CD14-positive monocyte (primary cell): ENCODE measurements around the gene MAN2B2. TPM values are rescaled to one million over a fixed set of nuclear protein-coding genes. Genes with fewer than 3 reads are reported as not detected.

Source experiments
- DNase-seq, 3 donors: peaks; one replicate each; pipeline ENCODE4 v3.0.0-alpha.2; 2011 to 2022
- H2AFZ ChIP-seq: 2 replicates; pipeline ENCODE4 v1.6.0; 2012; ENCODE audit warnings: mild to moderate bottlenecking, low read depth, low read length, inconsistent platforms; ENCODE audit not compliant: insufficient read depth, poor library complexity, severe bottlenecking
- H3K27ac ChIP-seq, 2 donors: 1 replicate in 1 of 2; 2 replicates in 1 of 2; pipeline ENCODE4 v1.5.1; 2012 to 2013; ENCODE audit warnings: low read length in 2 of 2, control low read depth in 1 of 2, inconsistent platforms in 1 of 2, low read depth in 1 of 2, mild to moderate bottlenecking in 1 of 2
- H3K27me3 ChIP-seq, 2 donors: one replicate each; pipeline versions ENCODE4 v1.6.0 to v1.6.1; 2011 to 2013; ENCODE audit warnings: low read length in 2 of 2; ENCODE audit not compliant: control insufficient read depth in 2 of 2, insufficient read depth in 2 of 2
- H3K36me3 ChIP-seq, 2 donors: replicated peaks in 1 of 2; 1 replicate in 1 of 2; 2 replicates in 1 of 2; pipeline versions ENCODE4 v1.5.1 to v1.6.1; 2012 to 2013; ENCODE audit warnings: low read length in 2 of 2, control low read depth in 1 of 2, inconsistent platforms in 1 of 2, mild to moderate bottlenecking in 1 of 2; ENCODE audit not compliant: insufficient read depth in 2 of 2, control insufficient read depth in 1 of 2
- H3K4me1 ChIP-seq, 2 donors: 1 replicate in 1 of 2; 2 replicates in 1 of 2; pipeline versions ENCODE4 v1.5.1 to v1.6.1; 2012 to 2013; ENCODE audit warnings: low read length in 2 of 2, control low read depth in 1 of 2, inconsistent platforms in 1 of 2, mild to moderate bottlenecking in 1 of 2, moderate library complexity in 1 of 2; ENCODE audit not compliant: insufficient read depth in 2 of 2, control insufficient read depth in 1 of 2
- H3K4me2 ChIP-seq: replicated peaks from 2 replicates; pipeline ENCODE3; 2012; ENCODE audit warnings: low read length, moderate library complexity, mild to moderate bottlenecking; ENCODE audit not compliant: poor library complexity, severe bottlenecking; ENCODE audit errors: extremely low read depth
- H3K4me3 ChIP-seq, 3 experiments: fragments of 200-600 bp in 1 of 3; sonication (generic) in 1 of 3; replicated peaks in 1 of 3; 1 replicate in 2 of 3; 2 replicates in 1 of 3; pipeline ENCODE4 v1.5.1; 2011 to 2013; ENCODE audit warnings: low read length in 3 of 3, mild to moderate bottlenecking in 3 of 3, control low read depth in 2 of 3, low read depth in 2 of 3, inconsistent platforms in 1 of 3, moderate library complexity in 1 of 3
- H3K79me2 ChIP-seq: 2 replicates; pipeline ENCODE4 v1.6.0; 2012; ENCODE audit warnings: mild to moderate bottlenecking, control low read depth, inconsistent platforms, low read length, moderate library complexity; ENCODE audit not compliant: insufficient read depth
- H3K9ac ChIP-seq: 2 replicates; pipeline ENCODE4 v1.6.0; 2017; ENCODE audit warnings: low read length, mild to moderate bottlenecking; ENCODE audit not compliant: insufficient read depth, poor library complexity, severe bottlenecking
- H3K9me3 ChIP-seq, 2 donors: replicated peaks in 1 of 2; 1 replicate in 1 of 2; 2 replicates in 1 of 2; pipeline versions ENCODE4 v1.5.1 to v1.6.1; 2012 to 2013; ENCODE audit warnings: low read length in 2 of 2, control low read depth in 1 of 2; ENCODE audit not compliant: control insufficient read depth in 1 of 2, insufficient read depth in 1 of 2
- H4K20me1 ChIP-seq: 2 replicates; pipeline ENCODE4 v1.6.0; 2012; ENCODE audit warnings: mild to moderate bottlenecking, low read length, control low read depth, moderate library complexity; ENCODE audit not compliant: insufficient read depth
- H3K27ac Mint-ChIP-seq, 7 donors: one replicate each; pipeline ENCODE4 v1.8.0; 2020; ENCODE audit warnings: mild to moderate bottlenecking in 7 of 7, mixed read lengths in 7 of 7, moderate library complexity in 6 of 7, inconsistent platforms in 2 of 7
- H3K27me3 Mint-ChIP-seq, 3 donors: one replicate each; pipeline ENCODE4 v1.8.0; 2021 to 2022; ENCODE audit warnings: low read depth in 3 of 3, mild to moderate bottlenecking in 3 of 3, mixed read lengths in 3 of 3, moderate library complexity in 3 of 3, inconsistent platforms in 1 of 3
- H3K36me3 Mint-ChIP-seq, 2 donors: one replicate each; pipeline ENCODE4 v1.8.0; 2020; ENCODE audit warnings: mixed read lengths in 2 of 2, inconsistent platforms in 1 of 2, mild to moderate bottlenecking in 1 of 2
- H3K4me1 Mint-ChIP-seq: one replicate; pipeline ENCODE4 v1.8.0; 2020; ENCODE audit warnings: mild to moderate bottlenecking, mixed read lengths
- H3K4me3 Mint-ChIP-seq, 2 donors: one replicate each; pipeline ENCODE4 v1.8.0; 2020; ENCODE audit warnings: mild to moderate bottlenecking in 2 of 2, mixed read lengths in 2 of 2, moderate library complexity in 1 of 2
- H3K9me3 Mint-ChIP-seq, 7 donors: one replicate each; pipeline ENCODE4 v1.8.0; 2020 to 2022; ENCODE audit warnings: mixed read lengths in 7 of 7, mild to moderate bottlenecking in 6 of 7, moderate library complexity in 6 of 7, inconsistent platforms in 2 of 7
- WGBS: methylation state at CpG from one replicate; pipeline ENCODE4 v1.1.5; 2013; ENCODE audit warnings: missing lambda C conversion rate; ENCODE audit not compliant: insufficient coverage; 5-methylcytosine and 5-hydroxymethylcytosine counted together
- intact Hi-C, 2 donors: fragments of 100-400 bp; cut with micrococcal nuclease; formaldehyde crosslinking; loops; one replicate each; pipeline versions ENCODE4 v1.15.0 to v1.15.1; 2023
- polyA plus RNA-seq, 3 donors: library from polyadenylated mRNA; depleted of rRNA in 1 of 3; unstranded in 2 of 3; stranded (reverse) in 1 of 3; fragments of 300-500 nt in 2 of 3; fragments of >200 nt in 1 of 3; fragmentation: Illumina TruSeq in 2 of 3; gene quantifications; 1 replicate in 2 of 3; 2 replicates in 1 of 3; pipeline ENCODE4 v1.2.3, GENCODE V29; 2012 to 2021
- TF ChIP-seq, protein P1 (sequence below): fragments of 200-600 bp; IDR thresholded peaks from one replicate; pipeline ENCODE4 v1.8.0; 2022; ENCODE audit warnings: antibody characterized with exemption, mild to moderate bottlenecking

Gene MAN2B2
- polyA plus RNA-seq, 3 donors = 9.6 to 28.4 (median 10.6) TPM

DNA sequence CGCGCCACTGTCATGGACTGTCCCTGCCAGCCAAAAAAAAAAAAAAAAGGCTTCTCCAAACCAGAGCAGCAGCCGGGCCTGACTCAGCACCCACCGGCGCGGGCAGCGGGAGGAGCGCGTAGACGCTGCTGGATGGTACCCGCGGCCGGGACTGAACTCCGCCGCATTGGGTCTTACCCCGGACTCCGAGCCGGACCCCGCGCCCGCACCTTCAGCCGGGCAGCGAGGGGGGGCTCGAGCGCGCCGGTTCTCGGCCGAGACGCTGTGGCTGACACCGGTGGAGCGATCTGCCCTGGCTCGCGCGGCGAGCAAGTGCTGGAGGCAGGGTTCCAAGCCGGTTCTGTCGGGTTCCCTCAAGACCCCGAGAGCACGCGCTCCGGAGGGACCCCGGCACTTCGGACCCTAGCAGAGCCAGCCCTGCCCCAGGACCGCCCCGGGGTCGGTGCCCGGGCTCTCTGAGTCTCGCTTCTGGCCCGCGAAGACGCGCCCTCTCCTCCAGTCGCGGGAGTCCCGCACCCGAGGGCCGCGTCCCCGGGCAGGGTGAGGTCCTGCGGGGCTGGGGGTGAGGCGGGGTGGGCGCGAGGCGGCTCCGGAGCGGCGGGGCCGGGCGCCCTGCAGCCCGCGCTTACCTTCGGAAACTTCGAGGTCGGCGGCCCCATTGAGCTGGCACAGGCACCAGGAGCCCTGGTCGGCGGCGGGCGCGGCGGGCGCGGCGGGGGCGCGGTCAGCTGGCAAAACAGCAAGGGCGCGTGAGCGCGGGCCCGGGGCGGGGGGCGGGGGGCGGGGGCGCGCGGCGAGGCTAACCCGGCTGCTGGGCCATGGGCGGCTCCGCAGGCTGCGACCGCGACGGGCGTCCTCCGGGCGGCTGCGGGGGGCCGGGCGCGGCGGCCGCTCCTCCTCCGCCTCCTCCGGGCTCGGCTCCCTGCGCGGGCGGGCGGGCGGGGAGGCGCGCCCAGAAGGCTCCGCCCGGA lies 11.8 kb upstream of the MAN2B2 start:
- no peak overlapping the region for H3K9ac ChIP-seq
- TF ChIP-seq, protein P1, sequence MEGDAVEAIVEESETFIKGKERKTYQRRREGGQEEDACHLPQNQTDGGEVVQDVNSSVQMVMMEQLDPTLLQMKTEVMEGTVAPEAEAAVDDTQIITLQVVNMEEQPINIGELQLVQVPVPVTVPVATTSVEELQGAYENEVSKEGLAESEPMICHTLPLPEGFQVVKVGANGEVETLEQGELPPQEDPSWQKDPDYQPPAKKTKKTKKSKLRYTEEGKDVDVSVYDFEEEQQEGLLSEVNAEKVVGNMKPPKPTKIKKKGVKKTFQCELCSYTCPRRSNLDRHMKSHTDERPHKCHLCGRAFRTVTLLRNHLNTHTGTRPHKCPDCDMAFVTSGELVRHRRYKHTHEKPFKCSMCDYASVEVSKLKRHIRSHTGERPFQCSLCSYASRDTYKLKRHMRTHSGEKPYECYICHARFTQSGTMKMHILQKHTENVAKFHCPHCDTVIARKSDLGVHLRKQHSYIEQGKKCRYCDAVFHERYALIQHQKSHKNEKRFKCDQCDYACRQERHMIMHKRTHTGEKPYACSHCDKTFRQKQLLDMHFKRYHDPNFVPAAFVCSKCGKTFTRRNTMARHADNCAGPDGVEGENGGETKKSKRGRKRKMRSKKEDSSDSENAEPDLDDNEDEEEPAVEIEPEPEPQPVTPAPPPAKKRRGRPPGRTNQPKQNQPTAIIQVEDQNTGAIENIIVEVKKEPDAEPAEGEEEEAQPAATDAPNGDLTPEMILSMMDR = no peak
- H3K36me3 ChIP-seq = no peaks in the 10 kb centered on the region
- H3K27me3 ChIP-seq = peaks cover 32 to 69% of the 10 kb centered on the region in 2 donors
- peak overlapping the region in 1 of 2 donors; percentile 70 for H3K4me3 Mint-ChIP-seq
- H3K79me2 ChIP-seq = no peaks in the 10 kb centered on the region
- WGBS = 1% methylated on average over 122 of the region's 127 CpGs
- H3K9me3 ChIP-seq = peaks cover 6 to 27% of the 10 kb centered on the region in 2 donors
- peaks cover 6% of the 10 kb centered on the region for H3K4me1 Mint-ChIP-seq
- DNase-seq = no peak
- H3K27ac Mint-ChIP-seq = no peak overlapping the region
- H3K4me3 ChIP-seq = no peak overlapping the region
- no peaks in the 10 kb centered on the region for H3K36me3 Mint-ChIP-seq
- no peaks in the 10 kb centered on the region for H4K20me1 ChIP-seq
- peaks cover 2 to 11% (median 10%) of the 10 kb centered on the region in 7 donors for H3K9me3 Mint-ChIP-seq
- no peak overlapping the region for H2AFZ ChIP-seq
- peaks cover 62 to 82% (median 64%) of the 10 kb centered on the region in 3 donors for H3K27me3 Mint-ChIP-seq
- H3K4me2 ChIP-seq = no peak overlapping the region
- no peak overlapping the region for H3K27ac ChIP-seq
- intact Hi-C loops = no loop called here
- peaks cover 0 to 5% of the 10 kb centered on the region in 2 donors for H3K4me1 ChIP-seq

DNA sequence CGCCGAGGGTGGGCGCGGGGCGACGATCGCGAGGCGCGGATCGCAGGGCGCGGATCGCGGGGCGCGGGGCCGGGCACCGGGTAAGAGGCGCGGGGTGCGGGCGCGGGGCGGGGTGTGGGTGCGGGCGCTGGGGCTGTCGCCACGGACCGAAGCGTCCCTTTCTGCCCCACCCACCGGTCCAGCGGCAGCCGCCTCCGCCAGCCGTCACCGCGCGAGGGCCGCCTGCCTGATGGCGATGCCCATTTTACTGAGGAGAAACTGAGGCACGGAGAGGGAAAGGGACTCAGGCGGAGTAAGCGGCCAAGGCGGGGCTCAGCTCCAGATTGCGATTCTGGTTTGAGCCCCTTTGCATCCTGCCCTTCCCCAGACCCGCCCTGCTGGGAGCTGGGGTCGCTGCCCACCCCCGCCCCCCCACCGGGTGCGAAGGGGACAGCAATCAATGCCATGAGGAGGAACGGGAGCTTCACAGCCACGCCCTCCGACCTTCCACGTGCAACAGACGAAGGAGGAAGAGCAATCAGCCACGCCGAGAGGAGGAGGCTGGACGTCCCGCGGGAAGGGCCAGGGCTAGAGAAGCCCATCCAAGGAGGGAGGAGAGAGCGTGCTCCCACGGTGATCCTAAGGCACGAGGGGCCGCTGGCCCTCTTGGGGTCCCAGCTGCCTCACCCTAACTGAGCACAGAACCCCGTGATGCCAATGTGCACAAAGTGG lies 10.9 kb upstream of the MAN2B2 start:
- Histone ChIP-seq H3K36me3 (no peaks in the 10 kb centered on the region), H2AFZ (no peak overlapping the region), H3K4me3 (no peak overlapping the region), H3K4me2 (no peak overlapping the region), H3K27me3 (peaks cover 32 to 72% of the 10 kb centered on the region in 2 donors), H3K9me3 (peaks cover 6 to 27% of the 10 kb centered on the region in 2 donors), H3K27ac (no peak overlapping the region), H4K20me1 (no peaks in the 10 kb centered on the region), H3K9ac (no peak overlapping the region), H3K4me1 (peaks cover 0 to 5% of the 10 kb centered on the region in 2 donors), H3K79me2 (no peaks in the 10 kb centered on the region)
- no peaks in the 10 kb centered on the region for H3K36me3 Mint-ChIP-seq
- peak overlapping the region in 1 of 2 donors; percentile 79 for H3K4me3 Mint-ChIP-seq
- H3K4me1 Mint-ChIP-seq = peaks cover 6% of the 10 kb centered on the region
- TF ChIP-seq, protein P1 = no peak
- H3K27me3 Mint-ChIP-seq = peaks cover 56 to 79% (median 58%) of the 10 kb centered on the region in 3 donors
- DNase-seq = no peak
- intact Hi-C loops = no loop called here
- H3K9me3 Mint-ChIP-seq = peaks cover 2 to 11% (median 10%) of the 10 kb centered on the region in 7 donors
- WGBS = 6% methylated on average over 57 of the region's 66 CpGs
- no peak overlapping the region for H3K27ac Mint-ChIP-seq
